Skin of body (tissue), 2 donors: ENCODE data around the gene LTBP3. TPM values are rescaled to one million over a fixed set of nuclear protein-coding genes. Genes with fewer than 3 reads are reported as not detected.
"Not testable (repeated sequence)": the region's sequence is repeated elsewhere in the genome, so short reads cannot be mapped to it uniquely, and the experiment has no call there.

Experiments
- DNase-seq: peaks from one replicate; lab custom pipeline; 2025; lab: John Stamatoyannopoulos, UW
- total RNA-seq: library from RNA; depleted of rRNA; stranded (reverse); fragments of >200 nt; gene quantifications from one replicate; pipeline ENCODE4 v1.2.3, GENCODE V29; 2014

The LTBP3 gene
- total RNA-seq, 1 donor from 2014 or later, result 56.0 TPM

- no peak for DNase-seq
These were observed 20.9 kb downstream of the LTBP3 start for GRCh38 chr11:65537296-65537597.

- no peak for DNase-seq
These were observed 21.5 kb downstream of the LTBP3 start for GRCh38 chr11:65536412-65537295.

- DNase-seq, result no peak
These were observed 23.1 kb downstream of the LTBP3 start for GRCh38 chr11:65535102-65535501.

- no peak for DNase-seq
These were observed 25.6 kb downstream of the LTBP3 start for GRCh38 chr11:65532388-65533064.

- DNase-seq, result no peak
These were observed 28.0 kb downstream of the LTBP3 start for GRCh38 chr11:65530157-65530496.

- DNase-seq, result no peak
These were observed 28.5 kb downstream of the LTBP3 start for GRCh38 chr11:65529475-65530156.

- DNase-seq, result no peak
These were observed 29.3 kb downstream of the LTBP3 start for GRCh38 chr11:65528819-65529350.

- no peak for DNase-seq
These were observed 31.4 kb downstream of the LTBP3 start for GRCh38 chr11:65526744-65527143.

- no peak for DNase-seq
These were observed 32.3 kb downstream of the LTBP3 start for GRCh38 chr11:65525546-65526480.

GRCh38 chr11:65524741-65525545, 33.2 kb downstream of the LTBP3 start, which contains the start of gene SCYL1:
SCYL1 (plus strand) TSS chr11:65525083; CDS start chr11:65525154, 71 bp downstream.
- DNase-seq, result peak; percentile 83

GRCh38 chr11:65524014-65524740, 34.0 kb downstream of the LTBP3 start:
- DNase-seq, result no peak

GRCh38 chr11:65523631-65523968, 34.6 kb downstream of the LTBP3 start:
- not testable (repeated sequence) for DNase-seq

GRCh38 chr11:65522718-65523630, 35.2 kb downstream of the LTBP3 start:
- not testable (repeated sequence) for DNase-seq

GRCh38 chr11:65521777-65522521, 36.2 kb downstream of the LTBP3 start:
- not testable (repeated sequence) for DNase-seq

- not testable (repeated sequence) for DNase-seq
These were observed 39.1 kb downstream of the LTBP3 start for GRCh38 chr11:65518941-65519549.

GRCh38 chr11:65516135-65516968, 41.8 kb downstream of the LTBP3 start:
- DNase-seq, result no peak
